BJ (cell line): ENCODE data around the gene GRK4. TPM values are rescaled to one million over a fixed set of nuclear protein-coding genes. Genes with fewer than 3 reads are reported as not detected.

Source experiments
- CTCF ChIA-PET: fragments of 350-600 bp; formaldehyde crosslinking; extraction: SDS; loops from one replicate; lab custom pipeline; 2021; ENCODE audit warnings: antibody characterized with exemption, inconsistent platforms; lab: Yijun Ruan, JAX
- POLR2A ChIA-PET: fragments of 300-600 bp; sonication (Branson Sonifier 250); formaldehyde crosslinking; extraction: SDS; loops from one replicate; lab custom pipeline; 2021; ENCODE audit warnings: antibody characterized with exemption; lab: Charles Lee
- DNase-seq: peaks from one replicate; pipeline ENCODE4 v3.0.0-alpha.2; 2011; ENCODE audit warnings: low read depth
- H3K27me3 ChIP-seq: 2 replicates; pipeline ENCODE4 v1.6.0; 2011; ENCODE audit warnings: low read length; ENCODE audit not compliant: control insufficient read depth, insufficient read depth
- H3K36me3 ChIP-seq: 2 replicates; pipeline ENCODE4 v1.5.1; 2011; ENCODE audit warnings: low read length; ENCODE audit not compliant: control insufficient read depth, insufficient read depth
- H3K4me3 ChIP-seq: 2 replicates; pipeline ENCODE4 v1.5.1; 2011; ENCODE audit warnings: low read depth, mild to moderate bottlenecking, control low read depth, low read length
- CTCF ChIP-seq: IDR thresholded peaks from 2 replicates; pipeline ENCODE4 v1.5.1; 2011; ENCODE audit warnings: low read depth, mild to moderate bottlenecking, control low read depth, inconsistent platforms, low read length, moderate library complexity; ENCODE audit not compliant: insufficient read depth
- polyA plus RNA-seq: library from polyadenylated mRNA; depleted of rRNA; stranded (reverse); fragments of >200 nt; gene quantifications from 2 replicates; pipeline ENCODE4 v1.2.3, GENCODE V29; 2011

GRK4 gene
- polyA plus RNA-seq, 1 experiment, result 1.9 TPM

- no peak overlapping the region for H3K4me3 ChIP-seq
- no peak for DNase-seq
- ChIA-PET CTCF (interaction anchor here (1.2 to 6.1 kb wide), 4 partner anchors 11 to 271 kb away, joined by 4 to 52 read pairs (median 13); no protein-coding TSS in a partner anchor), POLR2A (no interaction called here)
- no peak for TF ChIP-seq CTCF
- no peaks in the 10 kb centered on the region for H3K36me3 ChIP-seq
- H3K27me3 ChIP-seq, result peaks cover 13% of the 10 kb centered on the region
Observed at GRCh38 chr4:3035249-3035648, 71.9 kb downstream of the GRK4 start.

GRCh38 chr4:3035674-3036073, 72.3 kb downstream of the GRK4 start:
- no peak for DNase-seq
- CTCF ChIA-PET, result interaction anchor here (1.1 to 6.1 kb wide), 7 partner anchors 11 to 277 kb away, joined by 3 to 52 read pairs (median 5); partner anchors contain the start of genes GRK4 and NOP14

GRCh38 chr4:3036131-3036952, 73.0 kb downstream of the GRK4 start:
- CTCF ChIA-PET, result interaction anchor here (0.7 to 6.1 kb wide), 16 partner anchors 8 to 277 kb away, joined by 3 to 52 read pairs (median 5); partner anchors contain the start of genes GRK4 and NOP14
- POLR2A ChIA-PET, result no interaction called here
- no peak for TF ChIP-seq CTCF
- Histone ChIP-seq H3K4me3 (no peak overlapping the region), H3K36me3 (no peaks in the 10 kb centered on the region), H3K27me3 (peaks cover 9% of the 10 kb centered on the region)
- no peak for DNase-seq

More at GRCh38 chr4:3035674-3036073, 72.3 kb downstream of the GRK4 start:
- no peaks in the 10 kb centered on the region for H3K36me3 ChIP-seq
- POLR2A ChIA-PET, result no interaction called here
- TF ChIP-seq CTCF, result no peak
- H3K4me3 ChIP-seq, result no peak overlapping the region
- peaks cover 12% of the 10 kb centered on the region for H3K27me3 ChIP-seq

GRCh38 chr4:3037957-3038461, 74.6 kb downstream of the GRK4 start:
- no peak for DNase-seq
- Histone ChIP-seq H3K4me3 (no peak overlapping the region), H3K27me3 (peaks cover 8% of the 10 kb centered on the region), H3K36me3 (no peaks in the 10 kb centered on the region)
- ChIA-PET CTCF (interaction anchor here (0.6 to 6.1 kb wide), 17 partner anchors 8 to 277 kb away, joined by 3 to 52 read pairs (median 4); partner anchors contain the start of genes GRK4 and NOP14), POLR2A (no interaction called here)
- TF ChIP-seq CTCF, result no peak

GRCh38 chr4:3039706-3040366, 76.5 kb downstream of the GRK4 start:
- ChIA-PET POLR2A (no interaction called here), CTCF (interaction anchor here (0.9 to 1.7 kb wide), 3 partner anchors 9 to 336 kb away, joined by 3 read pairs; no protein-coding TSS in a partner anchor)
- peaks cover 5% of the 10 kb centered on the region for H3K27me3 ChIP-seq
- no peak overlapping the region for H3K4me3 ChIP-seq
- TF ChIP-seq CTCF, result no peak
- DNase-seq, result no peak
- no peaks in the 10 kb centered on the region for H3K36me3 ChIP-seq
